Stimulated activated CD4-positive, alpha-beta T cell treated with anti-CD3 and anti-CD28 coated beads, Interleukin-2, amount 100 ng/mL, for 4 hours (primary cell): ENCODE data around the gene IGSF21.

Experiments
- DNase-seq: peaks from one replicate; pipeline ENCODE4 v3.0.0-alpha.2; 2020; ENCODE audit warnings: low read depth

IGSF21 gene

DNA sequence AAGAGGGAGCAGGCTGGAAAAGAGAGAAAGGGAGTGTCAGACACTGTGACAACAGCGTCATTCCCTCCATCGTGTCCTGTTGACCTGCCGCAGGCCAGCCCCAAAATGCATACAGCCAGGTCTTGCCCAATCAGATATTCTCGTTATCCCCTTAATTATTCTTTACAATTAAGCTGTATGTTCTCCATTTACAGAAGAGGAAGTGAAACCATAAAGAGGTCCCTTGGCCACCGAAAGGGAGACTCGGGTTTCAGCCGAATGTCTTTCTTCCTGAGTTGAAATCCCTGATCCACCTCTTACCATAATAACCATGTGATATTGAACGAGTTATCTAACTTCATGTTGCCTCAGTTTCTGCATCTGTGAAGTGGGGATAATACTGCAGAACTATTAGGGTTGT lies 70.5 kb downstream of the IGSF21 start:
- no peak for DNase-seq

GRCh38 chr1:18179009-18179408 lies 71.4 kb downstream of the IGSF21 start:
- no peak for DNase-seq

DNA sequence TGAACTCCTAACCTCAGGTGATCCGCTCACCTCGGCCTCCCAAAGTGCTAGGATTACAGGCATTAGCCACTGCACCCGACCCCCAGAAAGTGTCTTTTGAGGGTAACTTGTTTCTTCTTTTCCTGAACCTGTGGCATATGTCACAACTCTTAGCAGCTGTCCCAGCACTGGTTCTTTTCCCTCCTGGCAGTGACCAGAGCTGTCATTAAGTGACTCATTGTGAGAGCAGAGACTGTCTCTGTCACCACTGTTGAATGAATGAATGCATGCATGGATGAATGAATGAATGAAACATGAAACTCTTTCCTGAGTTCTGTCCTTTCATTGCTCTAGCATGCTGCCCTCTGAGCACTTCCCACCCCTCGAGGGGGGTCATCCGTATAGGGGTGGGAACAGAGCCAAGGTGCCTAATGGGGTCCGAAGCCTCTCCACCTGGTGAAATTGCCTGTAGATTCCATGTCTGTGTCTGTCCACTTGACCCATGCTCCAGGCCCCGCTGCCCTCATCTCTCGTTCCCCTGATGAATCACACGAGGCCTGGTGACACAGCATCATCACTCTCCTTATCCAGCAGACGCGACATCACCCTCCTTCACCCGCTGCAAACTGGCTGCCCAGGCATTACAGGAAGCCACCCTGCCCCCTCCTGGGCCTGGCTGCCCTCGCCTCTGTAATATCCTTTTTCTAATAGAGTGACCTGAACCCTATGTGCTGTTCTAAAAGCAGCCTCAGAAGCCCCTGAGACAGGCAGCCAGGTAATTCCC lies 75.0 kb downstream of the IGSF21 start:
- no peak for DNase-seq

GRCh38 chr1:18183533-18183932 lies 75.9 kb downstream of the IGSF21 start:
- DNase-seq: no peak

DNA sequence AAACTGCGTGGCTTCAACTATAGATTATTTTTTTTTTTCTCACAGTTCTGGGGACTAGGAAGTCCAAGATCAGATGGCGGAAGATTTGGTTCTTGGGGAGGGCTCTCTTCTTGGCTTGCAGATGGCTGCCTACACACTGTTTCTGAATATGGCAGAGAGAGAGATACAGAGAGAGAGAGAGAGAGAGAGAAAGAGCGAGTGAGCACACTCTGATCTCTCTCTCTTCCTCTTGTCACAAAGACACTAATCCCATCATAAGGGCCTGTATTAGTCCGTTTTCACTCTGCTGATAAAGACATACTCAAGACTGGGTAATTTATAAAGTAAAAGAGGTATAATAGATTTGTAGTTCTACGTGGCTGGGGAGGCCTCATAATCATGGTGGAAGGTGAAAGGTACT lies 79.5 kb downstream of the IGSF21 start:
- DNase-seq: no peak

DNA sequence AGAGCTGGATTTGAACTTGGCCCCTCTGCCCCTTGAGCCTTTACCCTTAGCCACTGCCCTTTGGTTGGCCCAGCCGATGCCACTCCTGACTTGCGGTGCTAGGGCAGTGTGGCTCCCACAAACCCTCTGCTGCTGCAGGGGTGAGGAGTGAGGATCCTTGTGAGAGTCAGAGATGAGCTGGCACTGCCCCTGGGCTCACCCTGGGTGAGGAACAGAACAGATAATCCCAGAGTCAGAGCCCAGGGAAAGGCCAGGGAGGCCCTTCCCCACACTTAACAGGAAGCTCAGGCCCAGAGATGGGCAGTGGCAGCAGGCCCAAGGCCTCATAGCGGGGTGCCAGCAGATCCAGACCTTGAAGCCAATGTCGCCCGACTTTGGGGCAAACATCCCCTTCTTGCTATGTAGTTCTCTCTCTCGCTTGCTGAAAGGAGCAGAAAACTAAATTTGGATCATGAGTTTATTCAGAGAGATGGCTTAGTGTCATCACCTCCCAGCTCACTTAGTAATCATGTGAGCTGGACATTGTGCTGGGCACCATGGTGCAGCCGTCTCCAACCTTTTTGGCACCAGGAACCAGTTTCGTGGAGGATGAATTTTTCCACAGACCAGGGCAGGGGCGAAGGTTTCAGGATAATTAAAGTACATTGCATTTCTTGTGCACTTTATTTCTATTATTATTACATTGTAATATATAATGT lies 81.4 kb downstream of the IGSF21 start:
- DNase-seq: no peak

DNA sequence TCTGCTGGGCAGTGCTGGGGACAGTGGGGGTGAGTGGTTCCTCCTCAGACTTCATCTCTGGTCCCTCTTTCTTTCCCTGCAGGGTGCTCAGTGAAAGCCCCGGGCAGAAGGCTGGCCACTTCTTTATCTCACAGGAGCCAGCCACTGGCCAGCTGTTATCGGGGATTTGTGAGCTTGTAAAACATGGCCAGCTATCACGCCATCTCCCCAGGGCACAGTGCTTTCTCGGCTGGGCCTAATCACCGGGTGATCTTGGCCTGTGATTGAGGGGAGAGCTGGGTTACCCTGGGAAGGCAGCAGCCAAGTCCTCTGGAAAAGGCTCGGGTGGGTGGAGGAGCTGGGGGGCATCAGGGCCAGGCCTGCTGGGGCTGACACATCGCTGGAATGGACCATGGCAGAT lies 83.0 kb downstream of the IGSF21 start:
- DNase-seq: no peak

DNA sequence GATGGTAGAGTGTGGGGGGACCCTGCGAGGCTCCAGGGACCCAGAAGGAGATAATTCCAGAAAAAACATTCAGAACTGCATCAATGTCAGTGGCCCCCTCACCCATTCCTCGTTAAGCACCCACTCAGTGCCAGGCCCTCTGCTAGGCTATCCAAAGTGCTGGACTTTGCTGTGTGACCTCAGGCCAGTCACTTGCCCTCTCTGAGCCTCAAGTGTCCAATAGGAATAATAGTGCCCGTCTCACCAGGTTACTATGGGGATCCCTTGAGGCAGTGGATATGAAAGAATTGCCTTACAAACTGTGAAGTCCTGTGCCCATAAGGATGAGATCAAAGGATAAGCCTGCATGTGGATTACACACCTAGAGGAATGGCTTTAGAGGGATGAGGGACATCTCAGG lies 83.4 kb downstream of the IGSF21 start:
- no peak for DNase-seq

- DNase-seq: no peak
These were observed 84.0 kb downstream of the IGSF21 start for GRCh38 chr1:18191481-18192155.

DNA sequence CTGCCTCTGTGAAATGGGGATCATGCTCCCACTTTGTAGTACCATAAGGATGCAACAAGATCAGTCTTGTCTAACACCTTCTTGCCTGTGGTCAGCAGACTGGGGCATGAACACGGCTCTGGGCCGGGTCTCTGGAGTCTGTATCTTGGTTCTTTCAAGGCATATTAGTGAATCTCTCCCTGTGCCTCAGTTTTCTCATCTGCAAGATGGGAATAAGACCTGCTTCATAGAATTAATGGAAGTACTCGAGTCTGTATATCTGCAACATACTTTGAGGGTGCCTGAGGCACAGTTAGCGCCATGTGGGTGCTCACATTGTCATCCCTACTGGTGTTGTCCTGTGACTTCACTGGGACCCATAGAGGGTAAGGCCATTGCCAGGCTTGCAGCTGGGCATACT lies 84.6 kb downstream of the IGSF21 start:
- no peak for DNase-seq

DNA sequence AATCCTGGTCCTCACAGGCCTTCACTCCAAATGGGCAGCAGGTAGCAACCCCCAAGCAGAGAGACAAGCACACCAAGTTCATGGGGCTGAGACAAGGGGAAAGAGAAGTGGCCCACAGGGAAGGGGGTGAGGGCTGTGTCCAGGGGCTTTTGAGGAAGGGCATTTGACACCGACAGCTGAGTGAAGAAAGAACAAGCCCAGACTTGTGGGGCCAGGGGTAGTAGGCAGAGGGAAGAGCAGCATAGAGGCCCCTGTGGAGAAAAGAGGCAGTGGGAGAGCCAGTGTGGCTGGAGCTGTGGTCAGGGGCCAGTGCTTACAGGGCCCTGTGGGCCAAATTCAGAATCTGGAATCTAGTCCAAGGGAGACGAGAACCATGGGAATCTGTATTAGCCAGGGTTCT lies 85.4 kb downstream of the IGSF21 start:
- DNase-seq: no peak

- DNase-seq: no peak
These were observed 89.7 kb downstream of the IGSF21 start for GRCh38 chr1:18197299-18197698.

GRCh38 chr1:18198260-18198659 lies 90.7 kb downstream of the IGSF21 start:
- no peak for DNase-seq

DNA sequence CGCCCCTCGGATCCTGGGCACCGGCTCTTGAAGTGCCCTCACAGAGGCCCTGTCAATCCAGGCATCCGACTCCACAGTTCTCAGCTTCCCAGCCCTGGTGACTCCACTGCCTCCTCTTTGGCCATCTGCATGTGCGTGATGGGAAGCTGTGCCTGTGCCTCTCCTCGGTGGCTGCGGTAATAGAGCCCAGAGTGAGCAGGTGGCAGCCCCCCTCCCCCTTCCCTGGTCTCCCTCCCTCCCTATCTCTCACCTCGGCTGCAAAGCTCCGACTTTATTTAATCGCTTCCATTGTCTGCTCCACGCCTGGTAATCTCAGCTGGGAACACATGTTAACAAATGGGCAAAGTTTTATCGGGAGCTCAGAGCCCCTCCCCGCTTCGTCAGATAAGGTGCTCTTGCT lies 91.9 kb downstream of the IGSF21 start:
- DNase-seq: no peak

GRCh38 chr1:18200136-18200717 lies 92.6 kb downstream of the IGSF21 start:
- no peak for DNase-seq

- DNase-seq: no peak
These were observed 93.3 kb downstream of the IGSF21 start for GRCh38 chr1:18200918-18201317.

GRCh38 chr1:18201997-18202719 lies 94.6 kb downstream of the IGSF21 start:
- DNase-seq: no peak

DNA sequence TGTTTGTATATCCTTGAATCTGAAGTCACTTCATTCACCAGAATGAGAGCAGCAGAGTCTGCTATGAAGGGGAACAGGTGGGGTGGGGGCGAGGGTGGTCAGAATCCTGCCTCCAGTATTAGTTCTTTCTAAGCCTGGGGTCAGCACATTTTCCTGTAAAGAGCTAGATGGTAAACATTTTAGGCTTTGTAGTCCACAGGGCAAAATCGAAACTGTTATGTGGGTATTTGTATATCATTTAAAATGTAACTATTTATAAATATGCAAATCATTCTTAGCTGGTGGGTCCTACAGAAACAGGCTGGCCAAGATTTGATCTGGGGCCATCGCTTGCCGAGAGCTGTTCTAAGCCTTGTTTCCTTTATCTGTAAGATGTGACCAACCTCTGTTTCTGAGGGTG lies 96.0 kb downstream of the IGSF21 start:
- no peak for DNase-seq

- no peak for DNase-seq
These were observed 97.0 kb downstream of the IGSF21 start for GRCh38 chr1:18204575-18204974.

DNA sequence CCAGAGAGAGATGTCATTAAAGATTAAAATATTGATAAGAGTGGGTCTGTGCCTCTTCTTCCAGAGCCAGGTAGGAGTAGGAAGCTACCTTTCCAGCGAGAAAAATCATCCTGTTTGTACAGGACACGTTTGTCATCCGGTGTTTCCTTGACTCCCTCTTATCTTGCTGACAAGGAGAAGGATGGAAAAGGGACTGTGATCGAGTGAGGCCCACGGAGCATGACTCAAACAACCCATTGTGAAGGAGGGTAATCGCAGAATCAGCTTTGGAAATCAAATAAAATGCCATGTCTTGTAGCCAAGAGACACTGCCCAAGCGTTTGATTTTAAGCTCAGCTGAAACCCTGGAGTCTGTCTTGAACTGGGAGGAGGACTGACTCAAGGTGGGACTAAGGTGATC lies 97.7 kb downstream of the IGSF21 start:
- DNase-seq: no peak

DNA sequence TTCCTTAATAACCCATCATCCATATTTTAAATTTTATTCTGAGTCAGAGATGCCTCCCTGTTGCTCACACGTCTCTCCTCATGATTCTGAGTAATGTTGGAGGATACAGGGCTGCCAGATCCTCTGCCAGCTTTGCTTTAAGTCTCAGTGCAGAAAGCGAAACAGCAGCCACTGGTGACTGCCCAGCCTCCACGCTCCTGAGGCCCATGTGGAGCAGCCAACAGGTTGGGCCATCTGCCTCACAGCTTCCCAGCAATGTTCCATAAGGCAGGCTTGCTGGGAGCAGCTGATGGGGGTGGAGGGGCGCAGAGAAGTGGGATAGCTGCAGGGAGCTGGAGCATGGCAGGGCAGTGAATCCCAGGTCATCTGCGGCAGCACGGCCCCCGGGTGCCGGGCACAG lies 104.2 kb downstream of the IGSF21 start:
- no peak for DNase-seq

- no peak for DNase-seq
These were observed 109.9 kb downstream of the IGSF21 start for GRCh38 chr1:18217398-18218043.
